Hippocampal formation (tissue), 2 donors: Measurements from ENCODE around the gene PRDM11.
"Not testable (repeated sequence)": the region's sequence is repeated elsewhere in the genome, so short reads cannot be mapped to it uniquely, and the experiment has no call there.

Experiments used
- DNase-seq, 2 donors: peaks; one replicate each; lab custom pipeline; 2025; lab: John Stamatoyannopoulos, UW

Gene PRDM11

DNA sequence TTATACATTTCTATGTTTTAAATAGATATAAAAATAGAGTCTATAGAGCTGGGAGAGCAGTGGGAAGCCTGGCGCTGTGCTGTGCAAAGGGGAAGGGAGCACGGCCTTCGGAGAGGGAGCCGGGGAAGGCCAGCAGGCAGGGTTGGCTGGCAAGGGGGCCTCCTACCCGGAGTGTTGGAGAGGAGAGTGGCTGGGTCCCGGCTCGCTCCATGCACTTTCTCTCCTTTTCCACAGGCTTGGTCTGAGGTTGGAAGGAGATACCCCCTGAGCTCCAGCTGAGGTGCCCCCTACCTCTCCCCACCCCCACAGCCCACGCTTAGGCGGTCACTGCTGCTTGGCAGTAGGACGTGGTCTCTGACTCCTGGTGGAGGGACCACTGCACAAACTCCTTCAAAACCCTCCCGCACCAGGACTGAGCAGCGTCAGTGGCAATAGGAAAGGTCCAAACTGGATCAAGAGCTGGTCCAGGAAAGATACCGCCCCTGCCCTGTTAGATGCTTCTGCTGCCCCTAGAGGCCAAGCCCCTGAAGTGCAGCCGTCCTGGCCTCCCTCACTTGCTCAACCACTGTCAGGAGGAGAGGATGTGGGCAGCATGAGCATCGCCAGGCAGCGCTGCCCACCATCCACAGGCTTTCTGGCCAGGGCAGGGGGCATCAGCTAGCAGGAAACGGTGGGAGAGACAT is 86.8 kb downstream of the PRDM11 start:
- peak in 1 of 2 donors; percentile 20 for DNase-seq

DNA sequence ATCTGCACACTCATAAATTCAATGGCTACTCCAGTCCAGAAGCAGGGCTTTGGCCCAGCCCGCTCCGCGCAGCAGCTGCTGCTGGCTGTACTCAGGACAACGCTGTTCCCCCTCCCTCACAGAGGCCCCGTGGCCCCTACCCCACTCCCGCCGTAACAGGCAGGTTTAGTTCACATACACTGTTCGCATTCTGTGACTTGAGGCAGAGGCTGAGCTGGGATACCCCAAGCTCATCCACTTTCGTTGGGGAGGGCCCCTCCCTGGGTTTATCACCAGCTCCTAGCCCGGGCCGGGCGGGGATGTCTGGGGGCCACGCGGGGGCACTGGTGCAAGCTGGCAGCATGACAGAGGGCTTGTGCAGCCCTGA is 87.3 kb downstream of the PRDM11 start:
- DNase-seq: no peak

DNA sequence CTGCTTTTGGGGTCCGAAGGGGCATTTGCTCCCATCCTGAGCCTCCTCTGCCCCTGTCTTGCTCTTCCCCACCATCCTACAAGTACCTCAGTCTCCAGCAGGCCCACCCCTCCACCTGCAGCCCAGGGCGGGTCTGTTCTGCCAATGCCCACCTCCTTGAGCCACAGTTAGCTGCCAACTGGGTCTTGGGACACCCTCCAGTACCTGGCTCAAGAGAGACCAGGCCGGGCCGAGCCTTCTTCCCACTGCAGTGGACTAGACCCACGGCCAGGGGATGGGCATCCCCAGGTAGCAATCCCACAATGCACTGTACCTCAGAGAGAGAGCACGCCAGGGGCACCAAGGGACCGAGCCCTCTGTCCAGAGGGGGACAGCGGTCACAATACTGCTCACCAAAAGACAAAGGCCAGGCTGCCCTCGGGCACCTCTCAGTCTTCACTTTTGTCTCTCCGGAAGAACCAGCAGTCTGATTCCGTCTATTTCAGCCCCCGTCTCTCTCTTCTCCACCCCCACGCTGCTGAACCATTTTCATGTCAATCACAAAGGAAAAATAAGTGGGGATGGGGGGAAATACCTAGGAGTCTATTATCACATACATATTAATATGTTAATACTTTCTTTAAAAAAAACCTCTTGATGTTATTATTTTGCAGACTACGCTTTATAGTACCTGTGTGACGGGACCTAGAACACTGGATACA is 88.0 kb downstream of the PRDM11 start:
- no peak for DNase-seq

DNA sequence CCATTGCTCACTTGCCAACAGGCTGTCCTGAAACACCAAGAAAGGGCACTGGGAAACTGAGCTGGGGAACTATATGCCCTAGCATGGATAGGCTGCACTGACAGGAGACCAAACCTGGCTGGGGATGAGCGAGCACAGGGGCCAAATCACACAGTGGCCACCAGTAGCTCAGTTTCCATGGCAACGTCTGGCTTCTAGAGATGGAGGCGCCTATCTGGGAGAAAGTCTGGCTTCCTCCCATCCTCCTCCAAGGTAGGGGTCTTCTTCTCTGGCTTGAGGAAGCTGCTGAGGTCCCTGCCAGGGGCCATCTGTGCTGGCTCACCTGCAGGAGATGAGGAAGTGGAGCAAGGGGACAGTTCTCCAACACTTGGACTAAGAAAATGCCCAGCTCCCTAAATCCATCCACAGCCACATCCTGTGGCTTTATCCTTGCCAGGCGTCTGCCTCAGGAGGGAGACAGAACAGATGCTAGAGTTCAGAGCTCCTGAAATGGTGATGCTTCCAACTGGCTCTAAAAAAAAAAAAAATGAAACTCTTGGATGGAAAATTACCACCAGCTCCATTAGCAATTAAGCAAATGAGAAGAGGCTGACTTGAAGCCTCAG is 91.4 kb downstream of the PRDM11 start:
- DNase-seq: no peak

DNA sequence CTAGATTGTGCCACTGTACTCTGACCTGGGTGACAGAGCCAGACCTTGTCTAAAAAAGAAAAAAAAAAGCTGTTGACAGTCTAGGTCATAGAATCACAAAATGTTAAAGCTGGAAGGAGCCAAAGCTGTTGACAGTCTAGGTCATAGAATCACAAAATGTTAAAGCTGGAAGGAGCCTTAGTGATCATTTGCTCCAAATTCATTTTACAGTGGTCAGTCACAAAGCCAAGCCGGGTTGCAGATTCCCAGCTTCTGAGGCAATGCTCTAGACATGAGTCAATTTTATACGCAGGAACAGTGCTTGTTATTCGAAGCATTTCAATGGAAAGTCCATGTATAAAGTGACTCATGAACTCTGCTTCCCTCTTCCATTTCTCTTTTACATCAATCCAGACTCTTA is 92.3 kb downstream of the PRDM11 start:
- DNase-seq: no peak

DNA sequence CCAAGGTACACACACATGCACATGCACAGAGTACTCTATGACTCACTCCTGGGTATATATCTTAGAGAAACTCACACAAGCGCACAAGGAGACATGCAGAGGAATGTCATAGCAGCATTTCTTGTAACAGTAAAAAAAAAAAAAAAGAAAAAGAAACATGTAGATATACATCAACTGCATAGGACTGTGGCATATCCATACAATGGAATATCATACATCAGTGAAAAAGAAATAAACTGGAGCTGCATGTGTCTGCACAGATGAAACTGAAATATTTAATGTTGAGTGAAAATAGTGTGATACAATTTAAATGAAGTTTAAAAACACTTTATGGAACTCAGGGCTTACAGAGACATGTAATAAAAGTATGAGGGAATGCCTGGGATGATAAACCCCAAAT is 93.3 kb downstream of the PRDM11 start:
- no peak for DNase-seq

DNA sequence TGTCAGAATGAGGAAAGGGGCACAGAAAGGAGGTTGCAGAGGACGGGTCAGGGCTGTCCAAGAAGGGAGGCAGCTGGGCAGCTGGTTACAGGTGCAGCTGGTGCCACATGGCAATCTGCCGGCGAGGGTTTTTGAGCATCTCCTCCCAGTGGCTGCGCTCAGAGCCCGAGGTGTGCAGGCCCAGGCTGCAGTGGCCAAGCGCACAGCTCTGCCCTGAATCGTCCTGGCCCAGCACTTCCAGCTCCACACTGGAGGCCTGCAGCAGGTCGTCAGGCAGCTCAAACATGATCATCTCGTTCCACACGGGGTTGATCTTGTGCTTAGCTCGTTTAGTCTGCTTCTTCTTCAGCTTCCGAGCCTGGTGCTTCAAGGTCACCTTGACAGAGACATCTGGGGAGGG is 97.5 kb downstream of the PRDM11 start:
- no peak for DNase-seq

DNA sequence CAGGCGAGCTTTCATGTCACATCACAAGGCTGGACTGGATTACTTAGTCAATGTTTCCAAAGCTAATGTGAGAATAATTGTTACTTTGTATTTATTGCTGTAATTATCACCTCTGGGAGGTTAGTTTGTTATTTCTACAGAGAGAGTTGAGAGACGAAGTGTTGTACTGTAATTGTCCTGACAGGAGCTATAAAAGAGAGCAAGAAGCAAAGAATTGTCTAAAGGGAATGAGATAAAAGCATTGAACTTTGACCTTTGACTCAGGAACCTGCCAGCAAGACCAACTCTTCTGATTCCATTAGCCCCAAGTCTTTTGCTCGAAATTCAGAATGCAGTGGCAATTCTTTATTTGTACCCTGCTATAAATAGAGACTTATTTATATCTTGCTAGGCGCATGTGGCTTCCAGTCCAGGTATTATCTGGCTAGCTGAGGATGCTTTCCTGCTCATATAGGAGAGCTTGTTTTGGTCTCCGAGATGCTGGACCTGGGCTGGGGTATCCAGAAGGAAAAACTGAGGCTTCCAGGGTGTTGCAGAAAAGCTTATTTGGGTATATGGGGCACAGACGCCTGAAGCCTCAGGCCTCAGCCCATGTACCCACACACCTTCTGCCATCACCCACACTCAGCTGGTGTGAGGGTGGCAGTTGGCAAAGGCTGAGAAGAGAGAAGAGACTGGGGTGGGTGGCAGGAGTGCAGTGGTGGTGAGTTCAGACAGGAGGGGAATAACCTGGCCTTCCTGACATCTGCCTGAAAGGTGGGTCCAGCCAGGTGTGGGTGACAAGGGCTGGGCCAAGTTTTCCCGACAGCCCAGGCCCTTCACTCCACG is 99.0 kb downstream of the PRDM11 start:
- no peak for DNase-seq

DNA sequence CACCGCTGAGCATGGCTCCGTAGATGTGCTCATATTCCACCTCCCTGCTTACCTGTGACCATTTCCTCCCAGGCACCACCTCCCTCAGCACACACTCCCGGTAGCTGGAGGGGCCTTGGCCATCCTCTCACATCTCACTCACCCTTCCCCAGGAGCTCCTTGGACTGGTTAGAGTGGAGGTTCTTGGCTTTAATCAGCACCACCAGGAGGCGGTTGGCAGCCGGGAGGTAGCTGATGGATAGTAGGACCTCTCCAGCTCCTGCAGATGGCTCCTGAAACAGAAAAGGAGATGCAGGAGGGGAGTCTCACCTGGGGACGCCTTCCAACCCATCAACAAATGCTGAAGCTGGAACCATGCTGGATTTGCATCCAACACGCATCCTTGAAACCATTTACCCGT is 99.8 kb downstream of the PRDM11 start:
- no peak for DNase-seq

DNA sequence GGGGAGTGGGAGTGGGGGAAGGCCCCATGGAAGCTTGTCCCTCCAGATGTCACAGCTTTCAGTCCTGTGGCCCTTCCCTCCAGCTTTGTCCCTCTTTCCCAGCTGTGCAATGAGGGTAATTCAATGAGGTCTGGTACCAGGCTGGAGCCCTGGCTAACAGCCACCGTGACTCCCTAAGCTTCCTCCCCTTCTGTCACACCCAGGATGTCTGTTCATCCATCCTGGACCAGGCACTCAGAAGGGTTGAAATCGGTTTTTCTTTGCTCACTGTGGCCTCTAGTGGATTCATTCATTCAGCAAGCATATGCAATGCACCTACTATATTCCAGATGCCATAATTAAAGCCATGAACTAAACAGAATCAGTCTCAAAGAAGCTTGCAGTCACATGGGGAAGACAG is 101.0 kb downstream of the PRDM11 start:
- no peak for DNase-seq

DNA sequence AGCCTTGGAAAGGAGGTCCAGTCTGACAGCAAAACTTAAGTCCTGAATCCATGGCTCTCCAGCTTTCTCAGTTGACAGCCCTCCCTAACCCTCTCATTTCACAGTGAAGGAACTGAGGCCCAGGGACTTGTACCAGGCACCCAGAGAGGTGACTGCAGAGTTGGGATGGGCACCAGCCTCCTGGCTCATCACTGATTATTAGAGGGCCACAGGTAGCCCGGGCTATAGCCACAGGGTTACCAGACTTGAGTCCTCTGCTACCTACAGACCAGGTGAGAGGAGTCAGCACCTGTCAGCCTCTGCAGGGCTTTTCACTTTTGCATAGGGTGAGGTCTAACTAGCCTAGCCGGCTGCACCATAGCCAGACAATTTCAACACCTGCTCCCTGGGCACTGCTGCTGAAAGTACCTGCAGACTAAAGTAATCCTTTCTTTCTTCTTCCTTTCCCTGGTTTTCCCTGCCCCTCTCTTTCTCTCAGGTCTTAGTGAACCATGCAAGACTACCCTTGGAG is 102.1 kb downstream of the PRDM11 start:
- DNase-seq: no peak

DNA sequence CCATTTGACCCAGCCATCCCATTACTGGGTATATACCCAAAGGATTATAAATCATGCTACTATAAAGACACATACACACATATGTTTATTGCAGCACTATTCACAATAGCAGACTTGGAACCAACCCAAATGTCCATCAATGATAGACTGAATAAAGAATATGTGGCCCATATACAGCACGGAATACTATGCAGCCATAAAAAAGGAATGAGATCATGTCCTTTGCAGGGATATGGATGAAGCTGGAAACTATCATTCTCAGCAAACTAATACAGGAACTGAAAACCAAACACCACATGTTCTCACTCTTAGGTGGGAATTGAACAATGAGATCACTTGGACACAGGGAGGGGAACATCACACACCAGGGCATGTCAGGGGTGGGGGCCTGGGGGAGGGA is 102.9 kb downstream of the PRDM11 start:
- DNase-seq: not testable (repeated sequence)

DNA sequence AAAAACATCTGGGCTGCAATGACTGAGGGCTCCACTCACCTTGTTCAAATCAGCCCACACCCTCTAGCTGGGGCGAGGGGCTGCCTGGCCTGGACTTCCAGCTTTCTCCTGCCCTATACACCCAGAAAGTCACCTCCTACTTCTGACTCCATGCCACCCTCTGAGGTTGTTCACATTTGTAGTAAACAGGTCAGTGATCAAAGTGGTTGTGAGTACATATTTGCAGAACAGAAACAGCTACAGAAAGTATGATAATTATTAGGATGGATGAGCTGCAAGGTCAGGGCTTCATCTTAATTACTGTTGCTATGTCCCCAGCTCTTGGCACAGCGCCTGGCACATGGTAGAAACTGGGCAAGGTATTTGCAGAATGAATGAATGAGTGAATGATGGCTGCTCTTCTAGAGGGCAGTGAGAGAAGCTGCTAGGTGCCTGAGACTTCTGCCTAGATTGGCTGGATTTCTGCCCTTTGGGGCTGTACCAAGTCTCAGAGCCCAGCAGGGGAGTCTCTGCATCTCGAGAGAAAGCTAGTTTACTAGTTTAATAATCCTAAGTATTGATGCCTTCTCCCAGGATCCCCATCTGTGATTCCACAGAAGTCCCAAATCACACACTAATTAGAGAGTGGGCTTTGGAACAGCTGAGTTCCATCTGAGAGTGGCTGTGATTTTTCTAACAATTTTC is 103.7 kb downstream of the PRDM11 start:
- DNase-seq: peak in 1 of 2 donors; percentile 33

DNA sequence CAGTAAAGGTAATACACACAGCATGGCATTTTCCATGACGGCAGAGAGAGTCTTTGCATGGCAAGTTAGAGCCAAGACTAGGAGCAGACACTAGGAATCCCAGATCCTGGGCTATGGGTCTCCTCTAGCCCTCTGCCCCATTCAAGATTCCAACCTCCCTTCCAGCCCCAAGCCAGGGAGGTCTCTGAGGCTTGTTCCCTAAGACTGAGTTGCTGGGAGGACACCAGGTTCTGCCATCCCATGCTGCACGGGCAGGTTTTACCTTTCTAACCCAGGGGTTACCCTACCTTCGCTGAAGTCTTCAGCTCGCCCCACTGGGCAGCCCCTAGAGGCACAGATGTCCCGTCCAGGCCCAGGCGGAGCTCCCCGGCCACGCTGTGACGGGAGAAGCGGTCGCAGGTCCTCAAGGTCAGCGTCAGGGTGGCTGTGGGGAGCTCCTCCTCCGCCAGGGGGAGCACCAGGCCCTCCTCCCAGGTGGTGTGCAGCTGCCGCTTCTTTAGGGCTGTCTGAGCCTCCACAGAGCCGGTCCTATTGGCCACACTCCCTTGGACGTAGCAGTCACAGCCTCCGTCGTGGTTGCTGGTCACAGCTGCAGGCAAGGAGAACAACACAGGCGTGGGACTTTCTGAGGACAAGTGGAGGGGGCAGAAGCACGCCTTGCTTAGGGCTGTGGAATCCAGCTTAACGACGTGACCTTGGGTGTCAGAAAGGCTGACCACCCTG is 105.9 kb downstream of the PRDM11 start:
- DNase-seq: no peak

DNA sequence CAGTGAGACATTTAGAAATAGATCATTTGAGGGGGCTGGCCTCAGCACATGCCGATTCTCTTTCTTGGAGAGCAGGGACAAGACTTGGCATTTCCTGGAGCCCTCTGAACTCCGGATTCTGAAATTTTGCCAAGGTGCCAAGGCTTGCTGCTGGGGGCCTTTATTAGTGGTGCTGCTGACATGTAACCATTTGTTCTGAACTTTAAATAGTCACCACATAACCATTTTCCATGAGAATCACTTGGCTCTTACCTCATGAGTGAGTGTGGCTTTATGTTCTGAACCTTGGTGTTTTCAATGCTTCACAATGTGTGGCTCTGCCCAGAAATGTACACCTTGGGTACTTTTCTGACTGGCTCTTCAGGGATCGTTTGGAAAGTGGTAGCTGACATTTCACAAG is 106.4 kb downstream of the PRDM11 start:
- DNase-seq: no peak

DNA sequence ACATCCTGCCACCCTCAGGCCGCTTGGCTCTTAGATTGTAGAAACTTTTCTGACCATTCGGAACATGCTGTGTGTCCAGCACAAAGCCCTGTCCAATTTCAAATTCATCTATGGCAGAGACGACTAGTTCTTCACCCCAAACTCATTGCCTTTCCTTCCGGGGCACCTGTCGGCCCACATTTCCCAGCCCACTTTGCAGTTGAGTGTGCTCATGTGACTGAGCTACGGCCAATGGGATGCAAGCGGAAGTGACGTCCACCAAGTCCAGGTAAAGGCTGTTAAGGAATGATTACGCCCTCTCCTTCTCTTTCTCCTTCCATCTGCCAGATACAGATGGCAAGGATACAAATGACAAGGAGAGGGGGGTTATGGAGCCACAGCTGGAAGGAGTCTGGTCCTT is 107.2 kb downstream of the PRDM11 start:
- DNase-seq: no peak

DNA sequence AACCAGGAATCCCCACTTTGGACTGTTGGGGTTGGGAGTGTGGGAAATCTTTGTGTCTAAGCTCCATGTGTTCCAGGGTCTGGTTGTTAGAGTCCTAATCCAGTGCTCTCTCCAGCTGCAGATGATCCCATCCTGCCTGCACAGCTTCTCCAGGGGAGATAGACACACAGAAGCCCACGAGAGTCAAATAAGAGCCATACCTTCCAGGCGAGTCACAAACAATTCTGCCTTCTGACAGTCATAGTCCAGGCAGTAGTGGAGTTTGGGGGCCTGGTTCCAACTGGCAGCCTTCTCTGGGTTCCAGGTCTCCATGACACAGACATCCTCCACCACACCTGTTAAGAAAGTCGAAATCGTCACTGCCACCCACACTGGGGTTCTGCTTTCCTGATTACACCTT is 107.6 kb downstream of the PRDM11 start:
- no peak for DNase-seq

DNA sequence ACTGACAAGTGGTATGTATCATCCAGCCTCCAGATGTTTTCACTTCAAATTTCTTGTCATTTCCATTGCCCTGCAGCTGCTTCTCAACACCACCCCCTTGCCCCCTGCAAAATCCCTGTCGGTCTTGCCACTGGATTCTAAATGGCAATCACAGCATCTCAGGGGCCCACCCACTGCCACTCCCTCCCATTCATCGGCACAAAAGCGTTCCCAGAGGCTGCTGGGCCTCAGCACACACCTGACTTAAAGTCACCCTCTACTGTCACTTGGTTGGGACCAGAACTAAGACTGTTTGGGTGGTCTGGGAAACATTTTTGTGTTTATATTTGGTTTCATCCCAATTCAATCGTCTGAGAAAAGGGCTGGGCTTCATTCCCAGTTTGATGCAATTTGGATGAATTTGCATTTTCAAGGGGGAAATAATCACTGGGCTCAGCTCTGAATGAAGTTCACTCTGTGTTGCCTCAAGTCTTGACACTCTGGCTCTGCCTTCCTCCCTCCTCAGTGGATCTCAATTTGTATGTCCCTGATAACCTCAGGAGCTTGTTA is 112.6 kb downstream of the PRDM11 start:
- DNase-seq: no peak

DNA sequence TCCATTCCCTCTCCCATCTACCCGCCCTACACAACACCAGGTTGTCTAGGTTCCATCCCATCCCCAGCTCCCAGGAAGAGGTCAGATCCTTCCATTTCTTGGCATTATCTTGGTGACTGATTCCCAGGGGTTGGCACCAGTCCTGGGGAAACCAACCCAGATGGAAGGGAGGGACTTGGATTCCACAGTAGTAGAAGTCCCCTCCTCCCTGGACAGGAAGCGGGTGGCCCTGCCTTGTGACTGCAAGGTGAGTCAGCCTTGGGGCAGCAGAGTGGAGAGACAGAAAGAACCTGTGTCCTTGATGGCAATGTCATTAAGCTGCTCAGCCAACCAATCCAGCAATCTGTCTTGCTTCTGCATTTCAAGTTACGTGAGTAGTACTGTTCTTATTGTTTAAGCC is 113.2 kb downstream of the PRDM11 start:
- DNase-seq: no peak

DNA sequence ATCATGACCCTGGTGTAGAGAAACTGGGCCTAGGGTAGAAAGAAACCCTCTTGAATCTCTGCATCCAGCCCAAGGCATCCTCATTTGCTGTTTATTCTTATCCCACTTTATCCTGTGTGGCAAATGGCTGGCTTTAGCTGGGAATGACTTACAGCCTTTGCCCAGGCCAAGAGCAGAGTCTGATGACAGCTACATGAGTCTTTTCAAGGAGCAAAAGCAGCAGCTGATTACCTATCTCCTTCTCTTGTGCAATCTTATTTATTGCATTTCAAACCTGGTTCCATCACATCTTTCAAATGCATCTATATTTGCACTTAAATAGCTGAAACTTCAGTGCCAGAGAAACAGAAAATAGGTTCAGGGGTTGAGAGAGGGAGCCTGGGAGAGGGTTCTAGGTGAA is 113.6 kb downstream of the PRDM11 start:
- DNase-seq: no peak

DNA sequence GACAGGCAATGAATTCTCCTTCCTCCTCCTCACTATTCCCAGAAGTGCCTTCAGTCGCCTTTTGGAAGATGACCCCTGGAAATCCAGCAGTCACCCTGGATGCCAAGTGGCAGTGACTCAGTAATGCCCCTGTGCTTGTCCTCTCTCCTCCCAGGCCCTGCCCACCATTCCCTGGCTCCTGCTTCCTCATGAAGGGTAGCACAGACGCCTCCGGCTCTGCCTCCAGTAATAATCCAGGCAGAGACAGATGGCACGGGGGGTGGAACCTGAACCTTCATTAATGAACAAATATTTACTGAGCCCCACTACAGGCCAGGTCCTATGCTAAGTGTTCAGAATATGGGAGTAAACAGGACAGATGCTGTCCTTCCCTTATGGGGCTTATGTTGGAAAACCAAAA is 116.5 kb downstream of the PRDM11 start:
- DNase-seq: no peak
